Naive thymus-derived CD8-positive, alpha-beta T cell (primary cell): ENCODE data around the gene GPANK1. TPM values are rescaled to one million over a fixed set of nuclear protein-coding genes. Genes with fewer than 3 reads are reported as not detected.

Experiments
- ATAC-seq, 2 donors: fragments of 150-1000 bp; cut with Tn5 transposase in 1 of 2; sonication (Bioruptor Pico), chemical (Tn5 transposase) in 1 of 2; 1 replicate in 1 of 2; 2 replicates in 1 of 2; pipeline ENCODE4 v1.10.0; 2021; ENCODE audit warnings: mild to moderate bottlenecking in 2 of 2, moderate library complexity in 2 of 2
- POLR2A ChIA-PET: fragments of 350-600 bp; sonication (Branson Sonifier 250); formaldehyde crosslinking; loops from one replicate; lab custom pipeline; 2021; ENCODE audit warnings: antibody characterized with exemption; lab: Charles Lee
- DNase-seq, 10 donors: peaks; one replicate each; pipeline versions ENCODE4 v3.0.0 to v3.0.0-alpha.2; 2020 to 2022
- H3K27ac Mint-ChIP-seq, 10 donors: one replicate each; pipeline ENCODE4 v1.8.0; 2020 to 2022; ENCODE audit warnings: mild to moderate bottlenecking in 10 of 10, mixed read lengths in 10 of 10, moderate library complexity in 4 of 10, inconsistent platforms in 1 of 10
- H3K27me3 Mint-ChIP-seq, 5 donors: one replicate each; pipeline ENCODE4 v1.8.0; 2021 to 2022; ENCODE audit warnings: mixed read lengths in 5 of 5
- H3K36me3 Mint-ChIP-seq, 3 donors: one replicate each; pipeline ENCODE4 v1.8.0; 2020 to 2022; ENCODE audit warnings: mixed read lengths in 3 of 3, mild to moderate bottlenecking in 2 of 3, inconsistent platforms in 1 of 3
- H3K4me1 Mint-ChIP-seq, 4 donors: one replicate each; pipeline ENCODE4 v1.8.0; 2021 to 2022; ENCODE audit warnings: mixed read lengths in 4 of 4
- H3K4me3 Mint-ChIP-seq, 10 donors: one replicate each; pipeline ENCODE4 v1.8.0; 2020 to 2022; ENCODE audit warnings: mild to moderate bottlenecking in 10 of 10, mixed read lengths in 10 of 10, moderate library complexity in 6 of 10, inconsistent platforms in 1 of 10
- H3K9me3 Mint-ChIP-seq, 9 donors: one replicate each; pipeline ENCODE4 v1.8.0; 2020 to 2022; ENCODE audit warnings: mixed read lengths in 9 of 9, mild to moderate bottlenecking in 3 of 9, inconsistent platforms in 1 of 9, moderate library complexity in 1 of 9
- polyA plus RNA-seq, 3 donors: library from polyadenylated mRNA; unstranded; fragments of 300-500 nt; fragmentation: Illumina TruSeq; gene quantifications; one replicate each; pipeline ENCODE4 v1.2.3, GENCODE V29; 2021
- total RNA-seq, 8 experiments: library from RNA in 2 of 8; stranded (reverse) in 2 of 8; gene quantifications; one replicate each; pipeline ENCODE4 v1.2.3 and lab custom pipeline; 2021 to 2026

GPANK1 gene
- total and polyA plus RNA-seq, 5 experiments from 2014 or later: 20.8 to 27.9 (median 22.9) TPM

DNA sequence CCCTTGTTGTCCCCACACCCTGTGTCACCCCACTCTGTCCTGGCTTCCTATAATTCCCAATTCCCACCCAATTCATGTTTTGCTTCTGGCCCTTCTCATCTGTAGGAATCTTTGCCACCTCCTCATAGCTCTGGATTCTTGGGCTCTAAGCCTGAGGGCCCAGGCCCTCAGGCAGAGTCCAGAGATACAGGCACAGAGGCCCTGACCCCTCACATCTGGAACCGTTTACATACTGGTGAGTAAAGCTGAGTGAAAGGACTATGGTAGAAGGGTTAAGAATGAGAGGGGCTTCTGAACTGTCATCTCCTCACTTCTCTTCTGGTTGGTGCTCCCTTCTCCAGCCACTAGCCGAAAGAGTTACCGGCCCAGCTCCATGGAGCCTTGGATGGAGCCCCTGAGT lies 30.7 kb downstream of the GPANK1 start:
- Mint-ChIP-seq H3K36me3 (peaks cover 0 to 95% (median 20%) of the 10 kb centered on the region in 3 donors), H3K27ac (peak overlapping the region in 7 of 10 donors; percentile 5 to 82 (median 67)), H3K4me3 (no peak overlapping the region), H3K4me1 (peaks cover 0 to 15% (median 6%) of the 10 kb centered on the region in 4 donors), H3K9me3 (no peaks in the 10 kb centered on the region), H3K27me3 (no peaks in the 10 kb centered on the region)
- DNase-seq (no peak), ATAC-seq (no peak)
- POLR2A ChIA-PET: interaction anchor here (0.6 to 0.9 kb wide), 5 partner anchors 9 to 167 kb away, joined by 3 to 6 read pairs (median 3); partner anchors contain the start of genes C6orf47 and GPANK1

- Mint-ChIP-seq H3K4me3 (peak overlapping the region in 1 of 10 donors; percentile 33), H3K27me3 (no peaks in the 10 kb centered on the region), H3K27ac (peak overlapping the region in 3 of 10 donors; percentile 41 to 59 (median 55)), H3K36me3 (peaks cover 0 to 95% (median 18%) of the 10 kb centered on the region in 3 donors), H3K4me1 (peaks cover 0 to 10% (median 6%) of the 10 kb centered on the region in 4 donors), H3K9me3 (no peaks in the 10 kb centered on the region)
- DNase-seq (no peak), ATAC-seq (no peak)
- POLR2A ChIA-PET: interaction anchor here (0.9 to 1.0 kb wide), 2 partner anchors 11 to 27 kb away, joined by 4 read pairs; partner anchors contain the start of gene C6orf47
These were observed 31.4 kb downstream of the GPANK1 start for GRCh38 chr6:31633447-31633846.

- no peaks in the 10 kb centered on the region for H3K9me3 Mint-ChIP-seq
- no peak for DNase-seq
- peaks cover 0 to 19% (median 6%) of the 10 kb centered on the region in 4 donors for H3K4me1 Mint-ChIP-seq
- ATAC-seq: no peak
- POLR2A ChIA-PET: interaction anchor here (0.6 to 1.0 kb wide), 3 partner anchors 10 to 189 kb away, joined by 3 to 5 read pairs (median 4); no protein-coding TSS in a partner anchor
- no peaks in the 10 kb centered on the region for H3K27me3 Mint-ChIP-seq
- peaks cover 4 to 98% (median 24%) of the 10 kb centered on the region in 3 donors for H3K36me3 Mint-ChIP-seq
- peak overlapping the region in 4 of 10 donors; percentile 59 to 73 (median 64) for H3K27ac Mint-ChIP-seq
- no peak overlapping the region for H3K4me3 Mint-ChIP-seq
These were observed 32.4 kb downstream of the GPANK1 start for GRCh38 chr6:31632279-31632946.

DNA sequence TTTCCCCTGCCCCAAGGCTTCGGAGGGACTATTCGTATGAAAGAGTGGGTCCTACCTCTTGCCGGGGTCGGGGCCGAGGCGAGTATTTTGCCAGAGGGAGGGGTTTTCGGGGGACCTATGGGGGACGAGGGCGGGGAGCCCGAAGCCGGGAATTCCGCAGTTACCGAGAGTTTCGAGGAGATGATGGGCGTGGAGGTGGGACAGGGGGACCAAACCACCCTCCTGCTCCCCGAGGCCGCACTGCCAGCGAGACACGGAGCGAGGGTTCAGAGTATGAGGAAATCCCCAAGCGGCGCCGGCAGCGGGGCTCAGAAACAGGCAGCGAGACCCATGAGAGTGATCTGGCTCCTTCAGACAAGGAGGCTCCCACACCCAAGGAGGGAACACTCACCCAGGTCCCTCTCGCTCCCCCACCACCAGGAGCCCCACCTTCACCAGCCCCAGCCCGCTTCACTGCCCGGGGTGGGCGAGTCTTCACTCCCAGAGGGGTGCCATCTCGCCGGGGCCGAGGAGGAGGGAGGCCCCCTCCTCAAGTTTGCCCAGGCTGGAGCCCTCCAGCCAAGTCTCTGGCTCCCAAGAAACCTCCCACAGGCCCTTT lies 33.0 kb downstream of the GPANK1 start:
- Mint-ChIP-seq H3K36me3 (peaks cover 7 to 98% (median 27%) of the 10 kb centered on the region in 3 donors), H3K27ac (peak overlapping the region in 2 of 10 donors; percentile 60 to 68), H3K27me3 (no peaks in the 10 kb centered on the region), H3K4me1 (peaks cover 2 to 25% (median 8%) of the 10 kb centered on the region in 4 donors), H3K4me3 (no peak overlapping the region), H3K9me3 (no peaks in the 10 kb centered on the region)
- POLR2A ChIA-PET: interaction anchor here (1.0 kb wide), 1 partner anchor 10 kb away, joined by 4 read pairs; no protein-coding TSS in a partner anchor
- ATAC-seq: no peak
- DNase-seq: no peak

DNA sequence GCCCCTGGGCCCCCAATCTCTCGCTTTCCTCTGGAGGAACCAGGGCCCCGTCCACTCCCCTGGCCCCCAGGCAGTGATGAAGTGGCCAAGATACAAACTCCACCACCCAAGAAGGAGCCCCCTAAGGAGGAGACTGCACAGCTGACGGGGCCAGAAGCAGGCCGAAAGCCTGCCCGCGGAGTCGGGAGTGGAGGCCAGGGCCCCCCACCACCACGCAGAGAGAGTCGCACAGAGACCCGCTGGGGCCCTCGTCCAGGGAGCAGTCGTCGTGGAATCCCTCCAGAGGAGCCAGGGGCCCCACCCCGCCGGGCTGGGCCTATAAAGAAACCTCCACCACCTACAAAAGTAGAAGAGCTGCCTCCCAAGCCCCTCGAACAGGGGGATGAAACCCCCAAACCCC lies 33.6 kb downstream of the GPANK1 start:
- POLR2A ChIA-PET: interaction anchor here (1.0 kb wide), 1 partner anchor 9 kb away, joined by 4 read pairs; no protein-coding TSS in a partner anchor
- no peaks in the 10 kb centered on the region for H3K27me3 Mint-ChIP-seq
- ATAC-seq: peak in 1 of 2 donors; percentile 12

GRCh38 chr6:31630177-31630934 lies 34.4 kb downstream of the GPANK1 start:
- H3K36me3 Mint-ChIP-seq: peaks cover 7 to 98% (median 31%) of the 10 kb centered on the region in 3 donors
- H3K9me3 Mint-ChIP-seq: no peaks in the 10 kb centered on the region
- H3K27ac Mint-ChIP-seq: peak overlapping the region in 5 of 10 donors; percentile 31 to 73 (median 60)
- DNase-seq (no peak), ATAC-seq (no peak)
- H3K4me3 Mint-ChIP-seq: no peak overlapping the region
- POLR2A ChIA-PET: interaction anchor here (1.0 kb wide), 1 partner anchor 9 kb away, joined by 4 read pairs; no protein-coding TSS in a partner anchor
- H3K27me3 Mint-ChIP-seq: no peaks in the 10 kb centered on the region
- H3K4me1 Mint-ChIP-seq: peaks cover 2 to 25% (median 12%) of the 10 kb centered on the region in 4 donors

More for the DNA sequence above, 33.6 kb downstream of the GPANK1 start:
- H3K27ac Mint-ChIP-seq: peak overlapping the region in 1 of 10 donors; percentile 71
- no peaks in the 10 kb centered on the region for H3K9me3 Mint-ChIP-seq
- H3K4me1 Mint-ChIP-seq: peaks cover 2 to 25% (median 11%) of the 10 kb centered on the region in 4 donors
- peaks cover 7 to 98% (median 29%) of the 10 kb centered on the region in 3 donors for H3K36me3 Mint-ChIP-seq
- DNase-seq: no peak
- H3K4me3 Mint-ChIP-seq: no peak overlapping the region

DNA sequence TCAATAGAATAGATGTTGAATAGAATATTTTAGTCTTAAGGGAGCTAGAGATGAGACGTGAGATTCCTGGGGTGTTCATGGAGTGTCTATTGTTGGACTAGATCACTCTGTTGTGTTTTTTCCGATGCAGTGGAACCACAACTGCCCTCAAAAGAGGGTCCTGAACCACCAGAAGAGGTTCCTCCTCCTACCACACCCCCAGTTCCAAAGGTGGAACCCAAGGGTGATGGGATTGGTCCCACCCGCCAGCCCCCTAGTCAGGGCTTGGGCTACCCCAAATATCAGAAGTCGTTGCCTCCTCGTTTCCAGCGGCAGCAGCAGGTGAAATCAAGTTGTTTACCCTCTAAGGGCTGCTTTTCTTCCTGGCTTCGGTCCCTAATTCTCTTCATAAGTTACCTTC lies 35.8 kb downstream of the GPANK1 start:
- peak overlapping the region in 3 of 10 donors; percentile 29 to 71 (median 48) for H3K27ac Mint-ChIP-seq
- no peak for ATAC-seq
- peaks cover 7 to 99% (median 31%) of the 10 kb centered on the region in 3 donors for H3K36me3 Mint-ChIP-seq
- POLR2A ChIA-PET: interaction anchor here (0.6 to 1.0 kb wide), 3 partner anchors 9 to 1689 kb away, joined by 3 to 4 read pairs (median 4); partner anchors contain the start of gene ZBTB22
- H3K27me3 Mint-ChIP-seq: no peaks in the 10 kb centered on the region
- no peaks in the 10 kb centered on the region for H3K9me3 Mint-ChIP-seq
- H3K4me1 Mint-ChIP-seq: peaks cover 2 to 25% (median 11%) of the 10 kb centered on the region in 4 donors
- H3K4me3 Mint-ChIP-seq: no peak overlapping the region
- DNase-seq: no peak

- Mint-ChIP-seq H3K36me3 (peaks cover 7 to 100% (median 30%) of the 10 kb centered on the region in 3 donors), H3K4me3 (no peak overlapping the region), H3K27ac (peak overlapping the region in 4 of 10 donors; percentile 29 to 81 (median 67)), H3K27me3 (no peaks in the 10 kb centered on the region), H3K9me3 (no peaks in the 10 kb centered on the region), H3K4me1 (peaks cover 3 to 17% (median 13%) of the 10 kb centered on the region in 4 donors)
- DNase-seq (no peak), ATAC-seq (no peak)
- POLR2A ChIA-PET: interaction anchor here (1.0 to 3.4 kb wide), 3 partner anchors 10 to 24 kb away, joined by 4 to 14 read pairs (median 4); partner anchors contain the start of gene BAG6
These were observed 37.0 kb downstream of the GPANK1 start for GRCh38 chr6:31627690-31628287.

GRCh38 chr6:31626952-31627351 lies 37.8 kb downstream of the GPANK1 start:
- no peak for ATAC-seq
- Mint-ChIP-seq H3K4me3 (no peak overlapping the region), H3K4me1 (peaks cover 12 to 23% (median 19%) of the 10 kb centered on the region in 4 donors)

GRCh38 chr6:31624070-31624469 lies 40.7 kb downstream of the GPANK1 start:
- DNase-seq (no peak), ATAC-seq (no peak)
- H3K36me3 Mint-ChIP-seq: peaks cover 7 to 71% (median 23%) of the 10 kb centered on the region in 3 donors
- H3K27me3 Mint-ChIP-seq: no peaks in the 10 kb centered on the region
- H3K4me3 Mint-ChIP-seq: no peak overlapping the region
- POLR2A ChIA-PET: interaction anchor here (0.8 to 1.1 kb wide), 2 partner anchors 19 to 28 kb away, joined by 3 to 4 read pairs; no protein-coding TSS in a partner anchor
- H3K9me3 Mint-ChIP-seq: no peaks in the 10 kb centered on the region
- H3K27ac Mint-ChIP-seq: peak overlapping the region in 3 of 10 donors; percentile 55 to 58 (median 55)
- H3K4me1 Mint-ChIP-seq: peaks cover 24 to 36% (median 31%) of the 10 kb centered on the region in 4 donors

More at GRCh38 chr6:31626952-31627351, 37.8 kb downstream of the GPANK1 start:
- no peak for DNase-seq
- H3K36me3 Mint-ChIP-seq: peaks cover 7 to 100% (median 30%) of the 10 kb centered on the region in 3 donors
- H3K27ac Mint-ChIP-seq: peak overlapping the region in 2 of 10 donors; percentile 36 to 81
- H3K27me3 Mint-ChIP-seq: no peaks in the 10 kb centered on the region
- no peaks in the 10 kb centered on the region for H3K9me3 Mint-ChIP-seq
- POLR2A ChIA-PET: interaction anchor here (0.6 to 3.4 kb wide), 2 partner anchors 19 to 25 kb away, joined by 6 to 14 read pairs; partner anchors contain the start of gene BAG6

DNA sequence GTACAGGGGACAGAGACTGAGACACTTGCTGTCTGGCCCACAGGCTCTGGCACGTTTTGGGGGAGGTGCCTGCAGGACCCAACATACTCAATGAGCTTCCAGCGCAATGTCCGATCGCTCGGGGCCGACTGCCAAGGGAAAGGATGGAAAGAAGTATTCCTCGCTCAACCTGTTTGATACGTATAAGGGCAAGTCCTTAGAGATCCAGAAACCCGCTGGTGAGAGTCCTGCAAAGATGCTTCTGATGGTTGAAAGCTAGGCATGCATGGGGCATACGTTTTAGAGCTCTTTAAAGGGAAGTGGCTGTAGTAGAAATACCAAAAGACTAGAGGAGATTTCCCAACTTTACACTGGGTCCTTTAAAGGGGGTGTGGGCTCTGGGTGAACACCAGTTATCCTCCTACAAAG lies 42.1 kb downstream of the GPANK1 start:
- POLR2A ChIA-PET: interaction anchor here (0.9 to 4.4 kb wide), 10 partner anchors 10 to 42 kb away, joined by 3 to 49 read pairs (median 10); partner anchors contain the start of genes BAG6, C6orf47, CSNK2B and GPANK1
- peaks cover 6 to 57% (median 18%) of the 10 kb centered on the region in 3 donors for H3K36me3 Mint-ChIP-seq
- peaks cover 24 to 38% (median 31%) of the 10 kb centered on the region in 4 donors for H3K4me1 Mint-ChIP-seq
- peak overlapping the region; percentile 88 to 97 (median 96) for H3K27ac Mint-ChIP-seq
- no peaks in the 10 kb centered on the region for H3K9me3 Mint-ChIP-seq
- DNase-seq: no peak
- H3K4me3 Mint-ChIP-seq: peak overlapping the region in 5 of 10 donors; percentile 8 to 94 (median 77)
- no peak for ATAC-seq
- no peaks in the 10 kb centered on the region for H3K27me3 Mint-ChIP-seq
